ENCODE measurements around the gene ELMOD3. TPM values are rescaled to one million over a fixed set of nuclear protein-coding genes. Genes with fewer than 3 reads are reported as not detected.

Gene ELMOD3
- total RNA-seq, 1 donor from 2014 or later: 21.5 TPM

DNA sequence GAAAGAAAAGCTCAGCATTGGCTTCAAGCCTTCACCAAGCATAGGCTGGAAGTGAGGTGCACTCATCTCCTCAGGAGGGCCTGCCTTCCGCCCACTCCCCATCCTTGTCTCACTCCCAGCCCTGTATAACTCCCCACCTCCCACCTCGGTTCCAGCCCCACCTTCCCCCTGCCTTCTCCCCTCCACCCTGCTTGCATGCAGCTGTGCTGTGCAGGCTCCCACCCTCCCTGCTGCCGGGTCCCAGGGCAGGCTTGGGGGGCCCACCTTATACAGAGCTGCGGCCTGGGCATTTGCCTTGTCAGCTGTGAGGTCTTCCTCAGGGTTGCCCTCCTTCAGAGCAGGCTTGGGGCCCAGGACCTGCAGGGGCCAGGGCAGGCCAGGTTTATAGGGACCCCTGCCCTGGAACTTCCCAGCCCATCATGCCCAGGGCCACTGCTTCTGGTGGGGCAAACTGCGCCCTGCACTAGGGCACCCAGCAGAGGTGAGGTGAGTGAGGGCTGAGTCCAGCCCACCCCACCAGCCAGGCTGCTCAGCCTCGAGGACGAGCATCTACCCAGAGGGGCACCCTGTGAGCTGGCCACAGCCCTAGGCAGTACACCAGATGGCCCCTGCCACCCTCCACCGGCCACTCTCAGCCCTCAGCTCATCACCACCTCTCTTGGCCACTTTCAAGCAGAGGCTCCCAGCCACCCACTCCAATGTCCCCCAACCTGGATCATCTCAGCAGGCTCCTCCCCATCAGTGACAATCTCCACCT is 44.0 kb downstream of the ELMOD3 start:
- Histone ChIP-seq H3K79me2 (ENCODE audit: low read depth) (no peaks in the 10 kb centered on the region), H2AFZ (replicated peaks) (no peak overlapping the region), H3K4me3 (no peak overlapping the region), H3K4me1 (no peaks in the 10 kb centered on the region), H3K27ac (no peak overlapping the region), H3F3A (ENCODE audit: low read depth) (no peaks in the 10 kb centered on the region), H3K27me3 (no peaks in the 10 kb centered on the region), H3K9me3 (ENCODE audit: low read depth) (no peaks in the 10 kb centered on the region), H3K4me2 (no peak overlapping the region), H3K36me3 (no peaks in the 10 kb centered on the region), H4K20me1 (ENCODE audit: low read depth) (no peaks in the 10 kb centered on the region), H3K9ac (no peak overlapping the region)
- H3K4me3 Mint-ChIP-seq: no peak overlapping the region
- H3K27me3 Mint-ChIP-seq (ENCODE audit: insufficient read depth, low read depth): peaks cover 7% of the 10 kb centered on the region
- H3K36me3 Mint-ChIP-seq: peaks cover 3% of the 10 kb centered on the region
- no peak for DNase-seq (ENCODE audit: low spot score)
- no peaks in the 10 kb centered on the region for H3K4me1 Mint-ChIP-seq
- TF ChIP-seq EZH2 (IDR thresholded peaks at IDR 0.05) (no peak), EZH2phosphoT487 (IDR thresholded peaks at IDR 0.05) (no peak)
- TF ChIP-seq, protein P1, sequence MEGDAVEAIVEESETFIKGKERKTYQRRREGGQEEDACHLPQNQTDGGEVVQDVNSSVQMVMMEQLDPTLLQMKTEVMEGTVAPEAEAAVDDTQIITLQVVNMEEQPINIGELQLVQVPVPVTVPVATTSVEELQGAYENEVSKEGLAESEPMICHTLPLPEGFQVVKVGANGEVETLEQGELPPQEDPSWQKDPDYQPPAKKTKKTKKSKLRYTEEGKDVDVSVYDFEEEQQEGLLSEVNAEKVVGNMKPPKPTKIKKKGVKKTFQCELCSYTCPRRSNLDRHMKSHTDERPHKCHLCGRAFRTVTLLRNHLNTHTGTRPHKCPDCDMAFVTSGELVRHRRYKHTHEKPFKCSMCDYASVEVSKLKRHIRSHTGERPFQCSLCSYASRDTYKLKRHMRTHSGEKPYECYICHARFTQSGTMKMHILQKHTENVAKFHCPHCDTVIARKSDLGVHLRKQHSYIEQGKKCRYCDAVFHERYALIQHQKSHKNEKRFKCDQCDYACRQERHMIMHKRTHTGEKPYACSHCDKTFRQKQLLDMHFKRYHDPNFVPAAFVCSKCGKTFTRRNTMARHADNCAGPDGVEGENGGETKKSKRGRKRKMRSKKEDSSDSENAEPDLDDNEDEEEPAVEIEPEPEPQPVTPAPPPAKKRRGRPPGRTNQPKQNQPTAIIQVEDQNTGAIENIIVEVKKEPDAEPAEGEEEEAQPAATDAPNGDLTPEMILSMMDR (IDR thresholded peaks at IDR 0.05): no peak
- peaks cover 6% of the 10 kb centered on the region for H3K9me3 Mint-ChIP-seq
- peak overlapping the region; percentile 7 for H3K27ac Mint-ChIP-seq

DNA sequence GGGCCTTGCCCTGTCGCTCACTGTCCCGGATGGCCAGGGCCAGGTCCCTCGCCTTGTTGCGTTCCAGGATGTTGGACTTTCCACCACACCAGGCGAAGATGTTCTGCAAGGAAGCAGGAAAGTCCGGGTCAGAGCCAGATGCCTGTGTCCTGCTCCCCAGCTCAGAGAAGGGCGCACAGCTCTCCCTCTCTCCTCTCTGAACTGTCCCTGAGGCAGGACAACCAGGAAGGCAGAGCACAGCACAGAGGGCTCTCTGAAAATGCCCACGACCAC is 44.5 kb downstream of the ELMOD3 start:
- H3K4me3 Mint-ChIP-seq: no peak overlapping the region
- H3K4me2 ChIP-seq: no peak overlapping the region
- H3K4me1 Mint-ChIP-seq: no peaks in the 10 kb centered on the region

DNA sequence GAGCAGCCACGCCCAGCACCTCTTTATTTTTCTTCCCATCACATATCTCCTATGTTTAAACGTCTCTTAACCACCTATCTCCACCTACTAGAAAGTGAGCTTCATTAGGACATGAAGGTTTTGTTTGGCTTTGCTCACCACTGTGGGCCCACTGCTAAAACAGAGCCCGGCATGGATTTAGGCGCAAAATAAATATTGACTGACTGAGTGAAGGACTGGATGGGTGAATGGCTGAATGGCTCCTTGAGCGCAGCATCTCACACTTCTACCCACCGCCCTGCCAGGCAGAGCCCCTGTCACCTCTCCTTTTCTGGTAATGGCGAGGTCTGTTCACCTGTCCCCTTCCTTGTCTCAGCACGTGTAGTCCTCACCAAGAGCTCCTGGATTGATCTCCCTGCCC is 45.5 kb downstream of the ELMOD3 start:
- Histone ChIP-seq H3K27me3 (no peaks in the 10 kb centered on the region), H3K4me3 (no peak overlapping the region), H3K27ac (no peak overlapping the region), H3K36me3 (no peaks in the 10 kb centered on the region), H3K4me2 (no peak overlapping the region), H3K79me2 (ENCODE audit: low read depth) (no peaks in the 10 kb centered on the region), H3K9ac (no peak overlapping the region), H3K4me1 (no peaks in the 10 kb centered on the region), H4K20me1 (ENCODE audit: low read depth) (no peaks in the 10 kb centered on the region), H2AFZ (replicated peaks) (no peak overlapping the region), H3K9me3 (ENCODE audit: low read depth) (no peaks in the 10 kb centered on the region), H3F3A (ENCODE audit: low read depth) (no peaks in the 10 kb centered on the region)
- peaks cover 2% of the 10 kb centered on the region for H3K4me1 Mint-ChIP-seq
- no peak for TF ChIP-seq EZH2phosphoT487 (IDR thresholded peaks at IDR 0.05)
- TF ChIP-seq EZH2 (IDR thresholded peaks at IDR 0.05): no peak
- TF ChIP-seq, protein P1 (IDR thresholded peaks at IDR 0.05): no peak
- H3K27ac Mint-ChIP-seq: peak overlapping the region; percentile 62
- H3K9me3 Mint-ChIP-seq: peaks cover 12% of the 10 kb centered on the region
- DNase-seq (ENCODE audit: low spot score): no peak
- peaks cover 7% of the 10 kb centered on the region for H3K27me3 Mint-ChIP-seq (ENCODE audit: insufficient read depth, low read depth)
- H3K36me3 Mint-ChIP-seq: peaks cover 3% of the 10 kb centered on the region
- no peak overlapping the region for H3K4me3 Mint-ChIP-seq

More for the DNA sequence above, 44.5 kb downstream of the ELMOD3 start:
- DNase-seq (ENCODE audit: low spot score): no peak
- TF ChIP-seq, protein P1 (IDR thresholded peaks at IDR 0.05): no peak
- no peak for TF ChIP-seq EZH2 (IDR thresholded peaks at IDR 0.05)
- no peak for TF ChIP-seq EZH2phosphoT487 (IDR thresholded peaks at IDR 0.05)
- Histone ChIP-seq H3K27ac (no peak overlapping the region), H3K9me3 (ENCODE audit: low read depth) (no peaks in the 10 kb centered on the region), H3K36me3 (no peaks in the 10 kb centered on the region), H3K9ac (no peak overlapping the region), H3K4me3 (no peak overlapping the region), H3K27me3 (no peaks in the 10 kb centered on the region), H4K20me1 (ENCODE audit: low read depth) (no peaks in the 10 kb centered on the region), H3K79me2 (ENCODE audit: low read depth) (no peaks in the 10 kb centered on the region), H3F3A (ENCODE audit: low read depth) (no peaks in the 10 kb centered on the region), H2AFZ (replicated peaks) (no peak overlapping the region), H3K4me1 (no peaks in the 10 kb centered on the region)
- Mint-ChIP-seq H3K36me3 (peaks cover 3% of the 10 kb centered on the region), H3K27ac (peak overlapping the region; percentile 7), H3K27me3 (ENCODE audit: insufficient read depth, low read depth) (peaks cover 7% of the 10 kb centered on the region), H3K9me3 (peaks cover 8% of the 10 kb centered on the region)
